ENCODE results near the gene KATNIP.

GRCh38 chr16:27547851-27548250 is 2.1 kb upstream of the KATNIP start:
- TF ChIP-seq, protein P1, sequence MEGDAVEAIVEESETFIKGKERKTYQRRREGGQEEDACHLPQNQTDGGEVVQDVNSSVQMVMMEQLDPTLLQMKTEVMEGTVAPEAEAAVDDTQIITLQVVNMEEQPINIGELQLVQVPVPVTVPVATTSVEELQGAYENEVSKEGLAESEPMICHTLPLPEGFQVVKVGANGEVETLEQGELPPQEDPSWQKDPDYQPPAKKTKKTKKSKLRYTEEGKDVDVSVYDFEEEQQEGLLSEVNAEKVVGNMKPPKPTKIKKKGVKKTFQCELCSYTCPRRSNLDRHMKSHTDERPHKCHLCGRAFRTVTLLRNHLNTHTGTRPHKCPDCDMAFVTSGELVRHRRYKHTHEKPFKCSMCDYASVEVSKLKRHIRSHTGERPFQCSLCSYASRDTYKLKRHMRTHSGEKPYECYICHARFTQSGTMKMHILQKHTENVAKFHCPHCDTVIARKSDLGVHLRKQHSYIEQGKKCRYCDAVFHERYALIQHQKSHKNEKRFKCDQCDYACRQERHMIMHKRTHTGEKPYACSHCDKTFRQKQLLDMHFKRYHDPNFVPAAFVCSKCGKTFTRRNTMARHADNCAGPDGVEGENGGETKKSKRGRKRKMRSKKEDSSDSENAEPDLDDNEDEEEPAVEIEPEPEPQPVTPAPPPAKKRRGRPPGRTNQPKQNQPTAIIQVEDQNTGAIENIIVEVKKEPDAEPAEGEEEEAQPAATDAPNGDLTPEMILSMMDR (conservative IDR thresholded peaks at IDR 0.05 in 1 of 2, IDR thresholded peaks at IDR 0.05 in 1 of 2; ENCODE audit: low read depth in 1 of 2, low read length in 2 of 2): no peak
- no peak for TF ChIP-seq EZH2 (IDR thresholded peaks at IDR 0.05; ENCODE audit: low read length, missing control alignments)

All from fibroblast of lung (primary cell).